WERI-Rb-1 (cell line): Measurements from ENCODE around the gene DNM3.

ENCODE experiments used
- DNase-seq: peaks from one replicate; pipeline ENCODE4 v3.0.0-alpha.2; 2020
- H3K27ac ChIP-seq: fragments of 250-450 bp; sonication (Bioruptor Pico); 2 replicates; pipeline ENCODE4 v1.5.1; 2020; ENCODE audit warnings: mild to moderate bottlenecking, moderate library complexity
- H3K27me3 ChIP-seq: fragments of 250-450 bp; sonication (Bioruptor Pico); 2 replicates; pipeline ENCODE4 v1.5.1; 2021; ENCODE audit warnings: mild to moderate bottlenecking, low read depth, moderate library complexity; ENCODE audit not compliant: insufficient read depth, severe bottlenecking
- H3K36me3 ChIP-seq: fragments of 250-450 bp; sonication (Bioruptor Pico); 2 replicates; pipeline ENCODE4 v1.5.1; 2020; ENCODE audit warnings: mild to moderate bottlenecking, moderate library complexity
- H3K4me3 ChIP-seq: 2 replicates; pipeline ENCODE4 v1.5.1; 2011; ENCODE audit warnings: low read depth, mild to moderate bottlenecking, control low read depth, low read length
- H3K9me3 ChIP-seq: fragments of 250-450 bp; sonication (Bioruptor Pico); 2 replicates; pipeline ENCODE4 v1.5.1; 2021; ENCODE audit warnings: mild to moderate bottlenecking, moderate library complexity; ENCODE audit not compliant: severe bottlenecking
- CTCF ChIP-seq: IDR thresholded peaks from 2 replicates; pipeline ENCODE4 v1.5.1; 2011; ENCODE audit warnings: low read depth, mild to moderate bottlenecking, control low read depth, inconsistent platforms, low read length

DNM3 gene

DNA sequence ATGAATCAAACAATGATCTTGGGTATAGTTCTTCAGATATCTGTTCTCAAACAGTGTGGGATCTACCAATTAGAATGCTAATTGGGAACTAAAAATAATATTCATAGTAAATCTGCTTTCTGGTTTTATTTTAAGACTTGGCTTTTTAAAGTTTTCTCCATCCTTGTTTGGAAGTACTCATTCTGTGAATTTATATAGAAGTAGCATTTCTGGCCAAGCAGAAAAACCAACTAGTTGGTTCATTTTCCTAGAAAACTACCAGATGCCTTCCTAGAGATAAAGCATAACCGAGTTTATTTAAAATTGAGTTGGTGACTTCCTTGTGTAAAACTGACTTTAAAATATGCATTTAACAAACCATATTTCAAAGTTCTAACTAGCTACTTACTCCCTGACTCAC is 48.8 kb downstream of the DNM3 start:
- no peak for DNase-seq
- no peaks in the 10 kb centered on the region for H3K36me3 ChIP-seq
- H3K4me3 ChIP-seq = no peak overlapping the region
- no peak overlapping the region for H3K27ac ChIP-seq
- H3K9me3 ChIP-seq = no peaks in the 10 kb centered on the region
- no peaks in the 10 kb centered on the region for H3K27me3 ChIP-seq
- no peak for TF ChIP-seq CTCF

DNA sequence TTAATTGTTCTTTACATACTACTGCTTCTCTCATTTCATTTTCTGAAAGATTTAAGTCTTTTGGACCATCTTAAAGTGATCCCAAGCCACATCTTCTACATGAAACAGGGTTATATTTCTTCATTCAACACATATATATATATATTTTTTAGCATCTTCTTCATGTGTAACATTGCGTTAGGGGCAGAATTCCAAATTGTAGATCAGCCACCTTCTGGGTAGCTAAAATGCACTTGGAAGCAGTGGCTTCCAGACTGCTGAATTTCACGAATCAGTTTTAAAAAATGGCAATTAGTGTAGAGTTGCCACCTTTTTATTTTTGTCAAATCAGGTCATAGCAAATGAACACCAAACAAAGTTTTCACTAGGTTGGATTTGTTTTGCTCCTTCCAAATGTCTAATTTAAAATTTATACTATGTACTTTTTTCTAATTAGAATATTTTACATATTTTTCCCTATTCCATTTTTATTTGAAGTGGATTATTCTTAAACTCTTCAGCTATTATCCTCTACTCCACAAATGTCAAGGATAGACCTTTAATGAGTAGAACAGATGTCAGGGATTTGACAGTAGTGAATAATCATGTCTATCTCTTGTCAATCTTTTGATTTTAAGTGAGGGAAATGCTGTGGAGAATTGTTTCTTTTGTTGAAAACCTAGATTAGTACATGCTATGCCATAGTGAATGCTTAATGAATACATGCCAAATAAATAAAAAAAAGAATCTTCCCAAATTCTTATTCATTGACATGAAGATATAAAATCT is 55.8 kb downstream of the DNM3 start:
- H3K27ac ChIP-seq = no peak overlapping the region
- no peaks in the 10 kb centered on the region for H3K36me3 ChIP-seq
- DNase-seq = no peak
- no peaks in the 10 kb centered on the region for H3K9me3 ChIP-seq
- no peaks in the 10 kb centered on the region for H3K27me3 ChIP-seq
- H3K4me3 ChIP-seq = no peak overlapping the region
- no peak for TF ChIP-seq CTCF

DNA sequence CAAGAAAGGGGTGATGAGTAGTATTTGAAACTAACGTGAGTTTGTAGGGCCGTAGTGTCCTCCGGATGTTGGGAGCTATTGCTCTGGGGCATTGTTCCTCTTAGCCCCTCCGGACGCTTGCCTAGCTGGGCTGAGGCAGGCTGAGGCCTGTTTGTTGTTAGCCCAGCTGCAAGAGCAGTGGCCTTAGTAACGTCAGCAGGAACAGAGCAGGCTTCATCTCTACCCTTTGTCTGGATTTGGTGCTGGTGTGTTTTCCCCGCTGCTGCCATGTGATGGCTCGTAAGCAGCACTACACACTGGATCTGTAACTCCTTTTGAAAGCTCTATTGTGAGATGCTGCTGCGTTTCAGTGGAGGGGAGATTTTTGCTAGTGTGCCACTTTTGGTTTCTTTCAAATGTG is 57.6 kb downstream of the DNM3 start:
- DNase-seq = no peak
- H3K27me3 ChIP-seq = no peaks in the 10 kb centered on the region
- H3K36me3 ChIP-seq = no peaks in the 10 kb centered on the region
- no peaks in the 10 kb centered on the region for H3K9me3 ChIP-seq
- TF ChIP-seq CTCF = no peak
- H3K4me3 ChIP-seq = no peak overlapping the region
- H3K27ac ChIP-seq = no peak overlapping the region

DNA sequence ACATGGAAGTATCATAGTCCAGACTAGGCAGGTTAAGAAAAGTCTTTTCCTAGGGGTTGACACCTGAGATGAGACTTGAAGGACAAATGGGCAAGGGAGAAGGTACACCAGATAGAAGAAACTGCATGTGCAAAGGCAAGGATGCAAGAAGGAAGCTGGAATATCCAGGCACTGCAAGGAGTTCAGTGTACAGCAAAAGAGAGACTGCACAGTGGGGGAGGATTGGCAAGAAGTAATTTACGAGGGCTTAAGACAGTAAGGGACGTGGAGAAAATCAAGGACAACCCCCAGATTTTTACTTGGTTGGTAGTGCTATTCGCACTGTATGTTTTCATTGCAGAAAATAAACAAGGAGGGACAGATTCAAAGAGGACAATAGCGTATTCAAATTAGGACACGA is 58.5 kb downstream of the DNM3 start:
- Histone ChIP-seq H3K27ac (no peak overlapping the region), H3K36me3 (no peaks in the 10 kb centered on the region), H3K27me3 (no peaks in the 10 kb centered on the region), H3K9me3 (no peaks in the 10 kb centered on the region), H3K4me3 (no peak overlapping the region)
- DNase-seq = no peak
- TF ChIP-seq CTCF = no peak

GRCh38 chr1:171901245-171901644 is 59.9 kb downstream of the DNM3 start:
- H3K27me3 ChIP-seq = no peaks in the 10 kb centered on the region
- no peak for TF ChIP-seq CTCF
- H3K36me3 ChIP-seq = no peaks in the 10 kb centered on the region
- no peak overlapping the region for H3K27ac ChIP-seq
- no peak overlapping the region for H3K4me3 ChIP-seq
- no peaks in the 10 kb centered on the region for H3K9me3 ChIP-seq
- DNase-seq = no peak

GRCh38 chr1:171902527-171902926 is 61.2 kb downstream of the DNM3 start:
- Histone ChIP-seq H3K27me3 (no peaks in the 10 kb centered on the region), H3K36me3 (no peaks in the 10 kb centered on the region), H3K9me3 (no peaks in the 10 kb centered on the region), H3K27ac (no peak overlapping the region), H3K4me3 (no peak overlapping the region)
- DNase-seq = no peak
- no peak for TF ChIP-seq CTCF
